IMR-90 (cell line): ENCODE results near the gene ZDHHC11B. TPM values are rescaled to one million over a fixed set of nuclear protein-coding genes. Genes with fewer than 3 reads are reported as not detected.
"Not testable (repeated sequence)": the region's sequence is repeated elsewhere in the genome, so short reads cannot be mapped to it uniquely, and the experiment has no call there.

Experiments used
- ATAC-seq: fragments of 200-7000 bp; cut with Tn5 transposase; 2 replicates; pipeline ENCODE4 v1.9.1; 2020; ENCODE audit warnings: low read depth, mild to moderate bottlenecking, moderate library complexity
- BruUV-seq: library from RNA; stranded (reverse); fragments of 400-500 nt; replicated peaks from 2 replicates; lab custom pipeline; 2021; lab: Mats Ljungman, UMichigan
- CTCF ChIA-PET: fragments of 300-600 bp; formaldehyde crosslinking; extraction: SDS; loops from one replicate; lab custom pipeline; 2021; ENCODE audit warnings: antibody characterized with exemption; lab: Yijun Ruan, JAX
- POLR2A ChIA-PET: fragments of 300-600 bp; sonication (Branson Sonifier 250); formaldehyde crosslinking; loops from one replicate; lab custom pipeline; 2022; ENCODE audit warnings: antibody characterized with exemption; ENCODE audit not compliant: unreplicated experiment; lab: Charles Lee
- DNase-seq: peaks from one replicate; pipeline ENCODE4 v3.0.0; 2013
- H2AFZ ChIP-seq: replicated peaks from 2 replicates; pipeline ENCODE3; 2013; ENCODE audit warnings: low read length, mild to moderate bottlenecking; ENCODE audit not compliant: poor library complexity
- H2AK5ac ChIP-seq: 2 replicates; pipeline ENCODE4 v1.6.1; 2013; ENCODE audit warnings: low read depth, low read length, inconsistent platforms
- H2AK9ac ChIP-seq: replicated peaks from 2 replicates; pipeline ENCODE3; 2013; ENCODE audit warnings: mild to moderate bottlenecking, low read depth, low read length, moderate library complexity; ENCODE audit not compliant: poor library complexity
- H2BK120ac ChIP-seq: 2 replicates; pipeline ENCODE4 v1.6.1; 2013; ENCODE audit warnings: low read depth, low read length, inconsistent platforms
- H2BK15ac ChIP-seq: 3 replicates; pipeline ENCODE4 v1.6.1; 2013; ENCODE audit warnings: low read depth, low read length, inconsistent platforms
- H2BK20ac ChIP-seq: 2 replicates; pipeline ENCODE4 v1.6.1; 2013; ENCODE audit warnings: low read depth, mild to moderate bottlenecking, inconsistent platforms, low read length, moderate library complexity
- H2BK5ac ChIP-seq: 2 replicates; pipeline ENCODE4 v1.6.1; 2013; ENCODE audit warnings: mild to moderate bottlenecking, low read depth, low read length, inconsistent platforms; ENCODE audit not compliant: poor library complexity, severe bottlenecking
- H3K14ac ChIP-seq: replicated peaks from 2 replicates; pipeline ENCODE4 v1.6.1; 2013; ENCODE audit warnings: low read depth, low read length, inconsistent platforms
- H3K18ac ChIP-seq: 2 replicates; pipeline ENCODE4 v1.6.1; 2013; ENCODE audit warnings: low read depth, low read length, control low read depth
- H3K23ac ChIP-seq: 2 replicates; pipeline ENCODE4 v1.6.1; 2013; ENCODE audit warnings: low read depth, low read length, inconsistent platforms
- H3K27ac ChIP-seq: 2 replicates; pipeline ENCODE4 v1.5.1; 2013; ENCODE audit warnings: mild to moderate bottlenecking, control low read depth, low read length; ENCODE audit not compliant: insufficient read depth
- H3K27me3 ChIP-seq: 2 replicates; pipeline ENCODE4 v1.6.1; 2013; ENCODE audit warnings: low read length; ENCODE audit not compliant: control insufficient read depth, insufficient read depth
- H3K36me3 ChIP-seq: 2 replicates; pipeline ENCODE4 v1.6.1; 2013; ENCODE audit warnings: low read length, mixed read lengths; ENCODE audit not compliant: control insufficient read depth, insufficient read depth
- H3K4ac ChIP-seq: 2 replicates; pipeline ENCODE4 v1.6.1; 2013; ENCODE audit warnings: low read depth, low read length, inconsistent platforms
- H3K4me1 ChIP-seq: 2 replicates; pipeline ENCODE4 v1.6.1; 2013; ENCODE audit warnings: low read length, mixed read lengths; ENCODE audit not compliant: control insufficient read depth, insufficient read depth
- H3K4me2 ChIP-seq: 2 replicates; pipeline ENCODE4 v1.6.1; 2013; ENCODE audit warnings: low read depth, mild to moderate bottlenecking, control low read depth, low read length, moderate library complexity
- H3K4me3 ChIP-seq: 2 replicates; pipeline ENCODE4 v1.5.1; 2013; ENCODE audit warnings: low read depth, mild to moderate bottlenecking, control low read depth, low read length, moderate library complexity; ENCODE audit not compliant: insufficient read depth
- H3K56ac ChIP-seq: 2 replicates; pipeline ENCODE4 v1.6.1; 2013; ENCODE audit warnings: low read length, inconsistent platforms; ENCODE audit not compliant: insufficient read depth; ENCODE audit errors: extremely low read depth
- H3K79me1 ChIP-seq, 2 experiments: 2 replicates each; pipeline ENCODE4 v1.6.1; 2013; ENCODE audit warnings: low read length in 2 of 2, inconsistent platforms in 1 of 2, low read depth in 1 of 2
- H3K9ac ChIP-seq: 2 replicates; pipeline ENCODE4 v1.6.1; 2013; ENCODE audit warnings: low read depth, low read length, control low read depth
- H3K9me1 ChIP-seq: 2 replicates; pipeline ENCODE4 v1.6.1; 2013; ENCODE audit warnings: low read length, inconsistent platforms; ENCODE audit not compliant: insufficient read depth
- H3K9me3 ChIP-seq: 2 replicates; pipeline ENCODE4 v1.6.1; 2013; ENCODE audit warnings: low read length; ENCODE audit not compliant: control insufficient read depth, insufficient read depth
- H4K20me1 ChIP-seq: 2 replicates; pipeline ENCODE4 v1.6.1; 2013; ENCODE audit warnings: low read length, inconsistent platforms; ENCODE audit not compliant: insufficient read depth
- H4K5ac ChIP-seq: 2 replicates; pipeline ENCODE4 v1.6.1; 2013; ENCODE audit warnings: mild to moderate bottlenecking, low read depth, low read length, control low read depth
- H4K8ac ChIP-seq, 2 experiments: 2 replicates each; pipeline ENCODE4 v1.6.1; 2013; ENCODE audit warnings: low read depth in 2 of 2, low read length in 2 of 2, control low read depth in 1 of 2, inconsistent platforms in 1 of 2
- H4K91ac ChIP-seq: 2 replicates; pipeline ENCODE4 v1.6.1; 2013; ENCODE audit warnings: low read depth, low read length, inconsistent platforms; ENCODE audit not compliant: insufficient read depth
- WGBS, 2 experiments: methylation state at CpG; one replicate each; pipeline versions ENCODE4 v1.1.5 to v1.1.7; 2013; ENCODE audit warnings: missing lambda C conversion rate in 2 of 2; ENCODE audit not compliant: insufficient read length in 1 of 2; ENCODE audit errors: extremely low coverage in 2 of 2; 5-methylcytosine and 5-hydroxymethylcytosine counted together
- dilution Hi-C: fragments of 300-500 bp; cut with HindIII; formaldehyde crosslinking; loops from one replicate; pipeline ENCODE4 v1.14.3; 2018; ENCODE audit warnings: low sequenced_read_pairs; ENCODE audit not compliant: unreplicated experiment
- in situ Hi-C: fragments of 300-500 bp; cut with MboI; formaldehyde crosslinking; loops from 3 replicates; pipeline ENCODE4 v1.14.3; 2019; ENCODE audit warnings: low sequenced_read_pairs, inconsistent platforms, mixed read lengths
- intact Hi-C: fragments of 100-400 bp; cut with micrococcal nuclease; formaldehyde crosslinking; loops from 2 replicates; pipeline ENCODE4 v1.10.0; 2022
- polyA plus RNA-seq, 3 experiments: library from polyadenylated mRNA; depleted of rRNA; stranded (reverse); fragments of >200 nt; gene quantifications; 2 replicates each; pipeline ENCODE4 v1.2.3, GENCODE V29; 2012; ENCODE audit warnings: low replicate concordance in 1 of 3
- total RNA-seq: library from RNA; depleted of rRNA; stranded (reverse); fragments of >200 nt; gene quantifications from 2 replicates; pipeline ENCODE4 v1.2.3, GENCODE V29; 2012

The ZDHHC11B gene
- total and polyA plus RNA-seq, 2 of the 4 experiments (the other 2 are of a cell fraction) = 0.12 TPM; not detected in 1

DNA sequence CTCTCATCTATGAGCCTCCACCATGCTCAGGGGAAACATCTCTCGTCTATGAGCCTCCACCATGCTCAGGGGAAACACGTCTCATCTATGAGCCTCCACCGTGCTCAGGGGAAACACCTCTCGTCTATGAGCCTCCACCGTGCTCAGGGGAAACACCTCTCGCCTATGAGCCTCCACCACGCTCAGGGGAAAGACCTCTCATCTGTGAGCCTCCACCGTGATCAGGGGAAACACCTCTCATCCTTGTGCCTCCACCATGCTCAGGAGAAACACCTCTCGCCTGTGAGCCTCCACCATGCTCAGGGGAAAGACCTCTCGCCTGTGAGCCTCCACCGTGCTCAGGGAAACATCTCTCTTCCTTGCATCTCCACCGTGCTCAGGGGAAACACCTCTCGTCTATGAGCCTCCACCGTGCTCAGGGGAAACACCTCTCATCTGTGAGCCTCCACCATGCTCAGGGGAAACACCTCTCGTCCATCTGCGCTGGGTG is 30.3 kb downstream of the ZDHHC11B start:
- H3K79me1 ChIP-seq, dilution Hi-C loops, intact Hi-C loops, ATAC-seq, in situ Hi-C loops, H3K4ac ChIP-seq, H3K56ac ChIP-seq, H3K9me1 ChIP-seq, H2AFZ ChIP-seq, H4K8ac ChIP-seq, H3K14ac ChIP-seq, BruUV-seq, H2BK5ac ChIP-seq, H3K9me3 ChIP-seq, H4K5ac ChIP-seq, H3K4me1 ChIP-seq, H3K27ac ChIP-seq, H4K20me1 ChIP-seq, H2AK9ac ChIP-seq, H3K4me3 ChIP-seq, H3K9ac ChIP-seq, H3K4me2 ChIP-seq, H4K91ac ChIP-seq, H2BK20ac ChIP-seq, H2AK5ac ChIP-seq, H3K23ac ChIP-seq, H3K18ac ChIP-seq, H2BK15ac ChIP-seq, H3K36me3 ChIP-seq, H2BK120ac ChIP-seq, DNase-seq, CTCF ChIA-PET, POLR2A ChIA-PET: not testable (repeated sequence)
- H3K27me3 ChIP-seq = peaks cover 27% of the 10 kb centered on the region
- 45% methylated on average over 10 of the region's 16 CpGs; no CpG with 5 or more reads in 1 of the 2 experiments for WGBS, 2 experiments

DNA sequence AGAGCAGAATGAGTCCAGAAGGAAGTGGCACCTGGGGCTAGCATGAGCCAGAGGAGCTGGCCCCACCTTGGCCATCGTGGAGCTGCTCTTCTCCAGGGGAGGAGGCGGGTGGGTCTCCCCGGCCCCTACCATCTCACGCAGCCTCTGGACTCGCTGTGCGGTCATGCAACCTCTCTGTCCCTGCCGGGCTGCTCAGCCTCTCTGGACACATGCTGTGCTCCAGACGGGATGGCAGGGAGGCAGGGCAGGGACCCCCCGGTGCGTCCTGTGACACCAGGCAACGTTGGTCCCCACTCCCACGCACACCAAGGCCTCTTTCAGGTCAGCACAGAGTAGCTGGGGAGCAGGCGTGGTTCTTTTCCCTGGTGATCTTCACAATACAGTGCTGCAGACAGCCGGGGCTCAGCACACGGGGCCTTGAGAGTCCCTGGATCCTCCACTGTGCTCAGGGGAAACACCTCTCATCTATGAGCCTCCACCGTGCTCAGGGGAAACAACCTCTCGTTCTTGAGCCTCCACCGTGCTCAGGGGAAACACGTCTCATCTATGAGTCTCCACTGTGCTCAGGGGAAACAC is 30.9 kb downstream of the ZDHHC11B start:
- H3K27ac ChIP-seq, H3K9ac ChIP-seq, H3K18ac ChIP-seq, H2AK5ac ChIP-seq, H3K9me1 ChIP-seq, H4K91ac ChIP-seq, H2AK9ac ChIP-seq, H3K23ac ChIP-seq, ATAC-seq, intact Hi-C loops, H4K20me1 ChIP-seq, H4K8ac ChIP-seq, H2BK15ac ChIP-seq, CTCF ChIA-PET, H3K4me2 ChIP-seq, H2AFZ ChIP-seq, BruUV-seq, H2BK5ac ChIP-seq, H3K56ac ChIP-seq, H3K36me3 ChIP-seq, in situ Hi-C loops, H2BK20ac ChIP-seq, H3K4ac ChIP-seq, H3K14ac ChIP-seq, H3K9me3 ChIP-seq, H3K79me1 ChIP-seq, H3K4me1 ChIP-seq, H3K4me3 ChIP-seq, DNase-seq, H4K5ac ChIP-seq, dilution Hi-C loops, POLR2A ChIA-PET, H2BK120ac ChIP-seq: not testable (repeated sequence)
- peaks cover 22% of the 10 kb centered on the region for H3K27me3 ChIP-seq
- WGBS, 2 experiments = 60% methylated on average over 3 of the region's 19 CpGs; no CpG with 5 or more reads in 1 of the 2 experiments
